CMK (cell line): ENCODE results near the gene TDRD10.

Experiments
- DNase-seq: peaks from one replicate; pipeline ENCODE4 v3.0.0-alpha.2; 2010; ENCODE audit warnings: low read depth

The TDRD10 gene

GRCh38 chr1:154553056-154554030 lies 51.3 kb downstream of the TDRD10 start:
- DNase-seq: no peak

- DNase-seq: no peak
Observed at GRCh38 chr1:154556422-154556821, 54.4 kb downstream of the TDRD10 start.

GRCh38 chr1:154557248-154557938 lies 55.4 kb downstream of the TDRD10 start:
- no peak for DNase-seq

- DNase-seq: peak; percentile 54
Observed at GRCh38 chr1:154557939-154558719, 56.1 kb downstream of the TDRD10 start, which contains the start of gene UBE2Q1. UBE2Q1 (minus strand) TSS chr1:154558662; CDS start chr1:154558553, 109 bp downstream.

GRCh38 chr1:154558720-154559465 lies 56.9 kb downstream of the TDRD10 start:
- peak; percentile 99 for DNase-seq

GRCh38 chr1:154559466-154560044 lies 57.5 kb downstream of the TDRD10 start:
- peak; percentile 83 for DNase-seq

- no peak for DNase-seq
Observed at GRCh38 chr1:154565876-154566275, 63.9 kb downstream of the TDRD10 start.

GRCh38 chr1:154567386-154568156 lies 65.6 kb downstream of the TDRD10 start, which contains the start of gene CHRNB2:
CHRNB2 (plus strand) TSS chr1:154567778; CDS start chr1:154568045, 267 bp downstream.
- no peak for DNase-seq

- no peak for DNase-seq
Observed at GRCh38 chr1:154568157-154568815, 66.3 kb downstream of the TDRD10 start.

- no peak for DNase-seq
Observed at GRCh38 chr1:154571244-154571963, 69.4 kb downstream of the TDRD10 start.

GRCh38 chr1:154571964-154572288 lies 69.9 kb downstream of the TDRD10 start:
- DNase-seq: no peak

- no peak for DNase-seq
Observed at GRCh38 chr1:154572468-154573167, 70.6 kb downstream of the TDRD10 start.

- DNase-seq: no peak
Observed at GRCh38 chr1:154573168-154573510, 71.1 kb downstream of the TDRD10 start.

- DNase-seq: no peak
Observed at GRCh38 chr1:154574716-154575115, 72.7 kb downstream of the TDRD10 start.

- DNase-seq: no peak
Observed at GRCh38 chr1:154575147-154575927, 73.3 kb downstream of the TDRD10 start.

GRCh38 chr1:154575951-154576566 lies 74.0 kb downstream of the TDRD10 start:
- no peak for DNase-seq

GRCh38 chr1:154577346-154578057 lies 75.5 kb downstream of the TDRD10 start:
- no peak for DNase-seq
